Calu3 (cell line): ENCODE results near the gene PFN4. TPM values are rescaled to one million over a fixed set of nuclear protein-coding genes. Genes with fewer than 3 reads are reported as not detected.

Experiments
- BruUV-seq: library from RNA; stranded (reverse); fragments of 400-500 nt; replicated peaks from 2 replicates; lab custom pipeline; 2021; lab: Mats Ljungman, UMichigan
- CTCF ChIA-PET: fragments of 300-600 bp; sonication (Branson Sonifier 250); formaldehyde crosslinking; loops from one replicate; lab custom pipeline; 2022; ENCODE audit warnings: antibody characterized with exemption; lab: Charles Lee
- DNase-seq: peaks from one replicate; pipeline ENCODE4 v3.0.0; 2022
- H3K27ac Mint-ChIP-seq: one replicate; pipeline ENCODE4 v1.8.0; 2022; ENCODE audit warnings: mixed read lengths; ENCODE audit not compliant: unreplicated experiment
- H3K27me3 Mint-ChIP-seq: one replicate; pipeline ENCODE4 v1.8.0; 2022; ENCODE audit warnings: mixed read lengths; ENCODE audit not compliant: unreplicated experiment
- H3K36me3 Mint-ChIP-seq: one replicate; pipeline ENCODE4 v1.8.0; 2022; ENCODE audit warnings: mild to moderate bottlenecking, moderate library complexity, mixed read lengths; ENCODE audit not compliant: insufficient read depth, unreplicated experiment
- H3K4me1 Mint-ChIP-seq: one replicate; pipeline ENCODE4 v1.8.0; 2022; ENCODE audit warnings: mild to moderate bottlenecking, low read depth, mixed read lengths; ENCODE audit not compliant: unreplicated experiment
- H3K4me3 Mint-ChIP-seq: one replicate; pipeline ENCODE4 v1.8.0; 2022; ENCODE audit warnings: mild to moderate bottlenecking, low read depth, moderate library complexity, mixed read lengths; ENCODE audit not compliant: unreplicated experiment
- H3K9me3 Mint-ChIP-seq: one replicate; pipeline ENCODE4 v1.8.0; 2022; ENCODE audit warnings: low read depth, mixed read lengths; ENCODE audit not compliant: unreplicated experiment
- intact Hi-C: fragments of 100-400 bp; cut with micrococcal nuclease; formaldehyde crosslinking; loops from one replicate; pipeline ENCODE4 v1.10.0; 2022; ENCODE audit not compliant: unreplicated experiment
- total RNA-seq: library from RNA; stranded (reverse); gene quantifications from 2 replicates; pipeline ENCODE4 v1.2.3, GENCODE V29; 2022
- TF ChIP-seq, protein P1 (sequence below): fragments of 200-600 bp; IDR thresholded peaks from one replicate; pipeline ENCODE4 v1.8.0; 2022; ENCODE audit warnings: antibody characterized with exemption; ENCODE audit not compliant: unreplicated experiment

Gene PFN4
- total RNA-seq, 1 experiment from 2014 or later, result 0.64 TPM

DNA sequence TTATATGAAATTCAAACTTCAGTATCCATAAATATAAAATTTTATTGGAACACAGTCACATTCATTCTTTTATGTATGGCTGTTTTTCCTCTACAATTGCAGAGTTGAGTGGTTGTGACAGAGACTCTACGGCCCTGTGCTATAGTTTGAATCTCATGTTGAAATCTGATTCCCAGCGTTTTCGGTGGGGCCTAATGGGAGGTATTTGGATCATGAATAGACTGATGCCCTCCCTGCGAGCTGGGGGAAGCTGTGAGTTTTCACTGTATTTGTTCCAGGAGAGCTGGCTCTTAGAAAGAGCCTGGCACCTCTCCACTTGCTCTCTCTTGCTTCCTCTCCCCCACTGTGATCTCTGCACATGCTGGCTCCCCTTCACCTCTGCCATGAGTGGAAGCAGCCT lies 1.7 kb downstream of the PFN4 start:
- no peaks in the 10 kb centered on the region for H3K27me3 Mint-ChIP-seq
- intact Hi-C loops, result no loop called here
- BruUV-seq, result no TSS peak

DNA sequence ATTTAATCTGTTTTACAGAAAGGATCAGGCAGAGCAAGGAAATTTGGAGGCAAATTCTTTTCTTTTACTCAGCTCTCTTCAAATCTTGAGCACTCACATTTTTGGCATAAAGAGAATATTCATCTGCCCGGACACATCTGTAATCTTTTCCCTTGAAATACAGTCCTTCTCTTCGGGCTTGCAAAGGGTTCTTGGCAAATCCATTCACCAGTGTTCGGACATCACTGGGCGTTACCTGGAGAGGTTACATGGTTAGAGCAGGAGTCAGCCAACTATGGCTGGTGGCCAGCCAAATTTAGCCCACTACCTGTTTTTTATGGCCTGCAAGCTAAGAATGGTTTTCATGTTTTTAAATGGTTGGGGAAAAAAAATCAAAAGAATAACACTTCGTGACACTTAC lies 2.1 kb downstream of the PFN4 start:
- TF ChIP-seq, protein P1, sequence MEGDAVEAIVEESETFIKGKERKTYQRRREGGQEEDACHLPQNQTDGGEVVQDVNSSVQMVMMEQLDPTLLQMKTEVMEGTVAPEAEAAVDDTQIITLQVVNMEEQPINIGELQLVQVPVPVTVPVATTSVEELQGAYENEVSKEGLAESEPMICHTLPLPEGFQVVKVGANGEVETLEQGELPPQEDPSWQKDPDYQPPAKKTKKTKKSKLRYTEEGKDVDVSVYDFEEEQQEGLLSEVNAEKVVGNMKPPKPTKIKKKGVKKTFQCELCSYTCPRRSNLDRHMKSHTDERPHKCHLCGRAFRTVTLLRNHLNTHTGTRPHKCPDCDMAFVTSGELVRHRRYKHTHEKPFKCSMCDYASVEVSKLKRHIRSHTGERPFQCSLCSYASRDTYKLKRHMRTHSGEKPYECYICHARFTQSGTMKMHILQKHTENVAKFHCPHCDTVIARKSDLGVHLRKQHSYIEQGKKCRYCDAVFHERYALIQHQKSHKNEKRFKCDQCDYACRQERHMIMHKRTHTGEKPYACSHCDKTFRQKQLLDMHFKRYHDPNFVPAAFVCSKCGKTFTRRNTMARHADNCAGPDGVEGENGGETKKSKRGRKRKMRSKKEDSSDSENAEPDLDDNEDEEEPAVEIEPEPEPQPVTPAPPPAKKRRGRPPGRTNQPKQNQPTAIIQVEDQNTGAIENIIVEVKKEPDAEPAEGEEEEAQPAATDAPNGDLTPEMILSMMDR, result no peak
- CTCF ChIA-PET, result no interaction called here
- no peaks in the 10 kb centered on the region for H3K9me3 Mint-ChIP-seq
- no TSS peak for BruUV-seq
- H3K27me3 Mint-ChIP-seq, result no peaks in the 10 kb centered on the region
- DNase-seq, result no peak
- H3K4me1 Mint-ChIP-seq, result peaks cover 13% of the 10 kb centered on the region
- H3K36me3 Mint-ChIP-seq, result peaks cover 20% of the 10 kb centered on the region
- no peak overlapping the region for H3K4me3 Mint-ChIP-seq
- H3K27ac Mint-ChIP-seq, result no peak overlapping the region
- intact Hi-C loops, result no loop called here

More for the DNA sequence above, 1.7 kb downstream of the PFN4 start:
- CTCF ChIA-PET, result interaction anchor here (0.8 kb wide), 1 partner anchor 37 kb away, joined by 4 read pairs; the partner anchor contains the start of gene TP53I3
- no peak overlapping the region for H3K27ac Mint-ChIP-seq
- no peak overlapping the region for H3K4me3 Mint-ChIP-seq
- H3K9me3 Mint-ChIP-seq, result no peaks in the 10 kb centered on the region
- TF ChIP-seq, protein P1, result no peak
- peaks cover 20% of the 10 kb centered on the region for H3K36me3 Mint-ChIP-seq
- H3K4me1 Mint-ChIP-seq, result peaks cover 13% of the 10 kb centered on the region
- DNase-seq, result no peak

- CTCF ChIA-PET, result no interaction called here
- DNase-seq, result no peak
- H3K4me3 Mint-ChIP-seq, result no peak overlapping the region
- intact Hi-C loops, result no loop called here
- no TSS peak for BruUV-seq
- H3K36me3 Mint-ChIP-seq, result peaks cover 5% of the 10 kb centered on the region
- no peak overlapping the region for H3K27ac Mint-ChIP-seq
- TF ChIP-seq, protein P1, result no peak
- no peaks in the 10 kb centered on the region for H3K27me3 Mint-ChIP-seq
- H3K4me1 Mint-ChIP-seq, result peaks cover 7% of the 10 kb centered on the region
- no peaks in the 10 kb centered on the region for H3K9me3 Mint-ChIP-seq
Measured at GRCh38 chr2:24117902-24118301, 5.2 kb downstream of the PFN4 start.

GRCh38 chr2:24115057-24115456 lies 8.1 kb downstream of the PFN4 start:
- Mint-ChIP-seq H3K27ac (no peak overlapping the region), H3K4me3 (no peak overlapping the region), H3K9me3 (no peaks in the 10 kb centered on the region), H3K27me3 (no peaks in the 10 kb centered on the region), H3K4me1 (peaks cover 11% of the 10 kb centered on the region), H3K36me3 (no peaks in the 10 kb centered on the region)
- DNase-seq, result no peak
- CTCF ChIA-PET, result no interaction called here
- intact Hi-C loops, result no loop called here
- no TSS peak for BruUV-seq
- TF ChIP-seq, protein P1, result no peak
